Measurements from ENCODE around the gene IQSEC1.

Gene IQSEC1

GRCh38 chr3:13106308-13107001, 33.2 kb upstream of the IQSEC1 start:
- no peak for DNase-seq

GRCh38 chr3:13105896-13106250, 32.6 kb upstream of the IQSEC1 start:
- DNase-seq, result no peak

GRCh38 chr3:13105181-13105895, 32.1 kb upstream of the IQSEC1 start:
- DNase-seq, result no peak

GRCh38 chr3:13104511-13104910, 31.3 kb upstream of the IQSEC1 start:
- DNase-seq, result no peak

GRCh38 chr3:13103416-13104058, 30.3 kb upstream of the IQSEC1 start:
- DNase-seq, result no peak

GRCh38 chr3:13102386-13103345, 29.4 kb upstream of the IQSEC1 start:
- DNase-seq, result no peak

GRCh38 chr3:13099707-13100106, 26.5 kb upstream of the IQSEC1 start:
- DNase-seq, result no peak

- DNase-seq, result no peak
Observed at GRCh38 chr3:13098192-13098988, 25.2 kb upstream of the IQSEC1 start.

- DNase-seq, result no peak
Observed at GRCh38 chr3:13096356-13096755, 23.1 kb upstream of the IQSEC1 start.

- no peak for DNase-seq
Observed at GRCh38 chr3:13095408-13095937, 22.2 kb upstream of the IQSEC1 start.

- DNase-seq, result no peak
Observed at GRCh38 chr3:13093687-13094086, 20.5 kb upstream of the IQSEC1 start.

GRCh38 chr3:13092621-13093617, 19.7 kb upstream of the IQSEC1 start:
- no peak for DNase-seq

- DNase-seq, result peak; percentile 82
Observed at GRCh38 chr3:13091898-13092611, 18.8 kb upstream of the IQSEC1 start.

GRCh38 chr3:13088028-13089006, 15.1 kb upstream of the IQSEC1 start:
- no peak for DNase-seq

GRCh38 chr3:13087320-13087990, 14.2 kb upstream of the IQSEC1 start:
- DNase-seq, result no peak

- DNase-seq, result no peak
Observed at GRCh38 chr3:13086531-13086981, 13.3 kb upstream of the IQSEC1 start.

- no peak for DNase-seq
Observed at GRCh38 chr3:13085846-13086179, 12.6 kb upstream of the IQSEC1 start.
